SK-N-SH (cell line): ENCODE data around the gene LACTB.

Source experiments
- CTCF ChIP-seq: fragments of 200-600 bp; sonication (generic); IDR thresholded peaks from 2 replicates; pipeline ENCODE4 v1.6.1; 2017; ENCODE audit warnings: antibody characterized with exemption, mild to moderate bottlenecking, moderate library complexity
- GATA2 ChIP-seq: sonication (generic); formaldehyde crosslinking; IDR thresholded peaks from 2 replicates; pipeline ENCODE4 v1.5.0; 2020; ENCODE audit warnings: mild to moderate bottlenecking, missing genetic modification reagents
- MAX ChIP-seq: IDR thresholded peaks from 2 replicates; pipeline ENCODE4 v1.4.0; 2012; ENCODE audit warnings: low read depth
- MEF2A ChIP-seq: IDR thresholded peaks from 2 replicates; pipeline ENCODE4 v1.4.0; 2012; ENCODE audit warnings: low read depth, borderline replicate concordance
- NRF1 ChIP-seq: IDR thresholded peaks from 2 replicates; pipeline ENCODE4 v1.6.1; 2012; ENCODE audit warnings: low read depth, mild to moderate bottlenecking, low read length
- PBX3 ChIP-seq: IDR thresholded peaks from 2 replicates; pipeline ENCODE4; 2012
- POLR2AphosphoS5 ChIP-seq: IDR thresholded peaks from 2 replicates; pipeline ENCODE4 v1.6.1; 2012; ENCODE audit warnings: low read depth, low read length
- RAD21 ChIP-seq: IDR thresholded peaks from 2 replicates; pipeline ENCODE4 v1.6.1; 2012; ENCODE audit warnings: mild to moderate bottlenecking, low read length
- REST ChIP-seq: IDR thresholded peaks from 2 replicates; pipeline ENCODE4 v1.6.1; 2012; ENCODE audit warnings: mild to moderate bottlenecking, low read depth, low read length, moderate library complexity
- TAF1 ChIP-seq: IDR thresholded peaks from 2 replicates; pipeline ENCODE4 v1.6.1; 2012; ENCODE audit warnings: low read depth, mild to moderate bottlenecking, low read length, moderate library complexity, borderline replicate concordance
- USF1 ChIP-seq: IDR thresholded peaks from 2 replicates; pipeline ENCODE4 v1.4.0; 2012; ENCODE audit warnings: low read depth, borderline replicate concordance
- YY1 ChIP-seq: IDR thresholded peaks from 2 replicates; pipeline ENCODE4 v1.4.0; 2012; ENCODE audit warnings: low read depth, mild to moderate bottlenecking
- ZBTB33 ChIP-seq: IDR thresholded peaks from 2 replicates; pipeline ENCODE4 v1.4.0; 2012; ENCODE audit warnings: low read depth, borderline replicate concordance

GRCh38 chr15:63124506-63124905, 2.8 kb downstream of the LACTB start:
- TF ChIP-seq CTCF = no peak
- TF ChIP-seq POLR2AphosphoS5 = no peak
- no peak for TF ChIP-seq PBX3
- no peak for TF ChIP-seq MEF2A
- TF ChIP-seq TAF1 = no peak
- TF ChIP-seq RAD21 = no peak
- no peak for TF ChIP-seq USF1
- no peak for TF ChIP-seq REST
- no peak for TF ChIP-seq ZBTB33
- no peak for TF ChIP-seq GATA2 (CRISPR knock-in tag)
- TF ChIP-seq YY1 = no peak
- TF ChIP-seq NRF1 = no peak
- no peak for TF ChIP-seq MAX
